ENCODE measurements around the gene MGST1.
A peak's percentile ranks its signal among the peaks of the same experiment; 100 is the strongest.

MGST1 gene, protein sequence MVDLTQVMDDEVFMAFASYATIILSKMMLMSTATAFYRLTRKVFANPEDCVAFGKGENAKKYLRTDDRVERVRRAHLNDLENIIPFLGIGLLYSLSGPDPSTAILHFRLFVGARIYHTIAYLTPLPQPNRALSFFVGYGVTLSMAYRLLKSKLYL

DNA sequence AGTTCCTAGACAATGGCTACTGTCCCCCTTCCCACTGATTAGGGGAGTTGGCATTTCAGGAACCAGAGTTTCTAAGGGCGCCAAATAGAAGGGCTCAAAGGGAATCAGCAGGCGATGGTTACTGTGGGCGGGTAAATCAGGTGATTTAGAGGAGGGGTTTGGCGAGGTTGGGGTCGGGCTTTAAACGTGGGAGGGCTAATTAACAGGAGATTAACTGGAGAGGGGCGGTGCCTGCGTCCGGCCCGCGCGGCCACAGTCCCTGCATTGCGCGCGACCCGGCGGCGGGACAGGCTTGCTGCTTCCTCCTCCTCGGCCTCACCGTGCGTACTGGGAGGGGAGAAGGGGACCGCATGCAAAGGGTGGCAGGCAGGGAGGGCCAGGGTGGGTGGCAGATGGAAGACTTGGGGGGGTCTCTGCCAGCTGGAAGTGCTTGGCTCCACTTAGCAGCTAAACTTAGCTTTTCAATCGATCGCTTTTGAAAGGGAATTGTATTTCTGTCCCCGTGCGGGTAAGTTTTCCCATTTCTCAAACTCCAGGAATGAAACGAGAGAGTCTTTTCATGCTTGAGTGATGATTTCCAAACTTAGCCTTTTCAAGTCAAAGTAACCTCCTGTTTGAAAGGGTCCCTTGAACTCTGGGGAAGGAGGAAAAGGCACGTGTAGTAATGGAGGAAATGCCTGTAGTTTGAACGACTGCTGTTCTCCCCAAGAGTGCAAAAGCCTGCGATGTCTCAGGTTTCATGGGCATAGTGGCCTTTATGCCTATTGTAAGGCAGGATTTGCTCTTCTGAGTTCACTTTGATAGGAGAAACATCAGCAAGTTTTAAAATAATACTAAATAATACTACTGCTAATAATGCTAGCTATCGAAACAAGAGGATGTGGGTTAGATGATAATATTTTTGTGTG lies at the start of gene MGST1:
TSS of gene MGST1 (plus strand) at position 255 of the 908 bp plus-strand sequence. CDS start 6,608 bp downstream, outside the sequence.
- peak; percentile 84 for DNase-seq (ENCODE audit: low read depth)

DNA sequence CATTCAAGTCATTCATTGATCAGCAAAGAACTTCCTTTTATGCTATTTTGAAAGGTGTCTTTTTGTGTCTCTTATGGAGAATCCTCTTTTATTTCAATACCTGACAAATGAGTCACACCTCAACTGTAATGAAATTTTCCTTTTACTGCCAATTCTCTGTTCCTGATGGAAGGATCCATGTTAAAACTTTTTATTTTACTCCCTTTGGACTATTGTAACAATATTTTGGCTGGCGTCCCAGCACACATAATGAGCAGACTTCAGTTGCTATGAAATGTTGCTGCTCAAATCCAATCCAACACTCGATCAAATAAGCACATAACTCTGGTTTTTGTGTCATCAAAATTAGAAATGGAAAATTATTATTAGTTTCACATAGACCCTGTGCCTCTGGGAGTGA lies 48.0 kb upstream of the MGST1 start:
- peak; percentile 14 for DNase-seq (ENCODE audit: low read depth)

DNA sequence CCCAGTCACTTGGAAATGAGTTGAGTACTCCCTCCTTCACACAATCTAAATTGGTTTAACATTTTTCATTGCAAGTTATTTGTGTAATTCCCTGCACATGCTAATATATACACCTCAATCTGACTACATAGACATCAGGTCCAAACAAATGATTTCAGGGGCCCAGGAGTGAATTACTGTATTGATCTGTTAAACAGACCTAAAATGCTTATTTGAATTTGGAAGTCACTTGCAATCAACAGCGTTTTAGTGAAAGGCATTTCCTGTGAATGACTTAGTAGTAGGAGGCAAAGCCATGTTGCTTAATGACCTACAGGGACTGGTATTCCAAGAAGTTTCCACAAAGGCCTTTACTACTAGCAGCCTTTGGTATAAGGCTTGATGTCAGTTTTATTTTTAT lies 47.3 kb upstream of the MGST1 start:
- peak; percentile 51 for DNase-seq (ENCODE audit: low read depth)

DNA sequence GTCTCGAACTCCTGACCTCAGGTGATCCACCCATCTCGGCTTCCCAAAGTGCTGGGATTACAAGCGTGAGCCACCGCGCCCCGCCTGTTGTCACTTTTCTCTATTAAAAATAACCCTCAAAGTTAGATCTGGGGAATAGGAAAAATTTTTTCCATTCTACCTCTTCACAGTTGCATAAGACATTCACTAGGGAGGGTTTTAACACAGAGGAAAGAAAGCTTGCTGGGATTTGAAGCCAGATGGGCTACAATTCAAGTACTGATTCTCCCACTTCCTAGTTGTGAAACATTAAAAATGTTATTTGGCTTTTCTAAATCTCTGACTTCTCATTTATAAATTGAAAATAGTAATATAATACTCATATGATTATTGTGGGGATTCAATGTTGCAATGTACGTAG lies 46.7 kb upstream of the MGST1 start:
- DNase-seq (ENCODE audit: low read depth): peak; percentile 85

DNA sequence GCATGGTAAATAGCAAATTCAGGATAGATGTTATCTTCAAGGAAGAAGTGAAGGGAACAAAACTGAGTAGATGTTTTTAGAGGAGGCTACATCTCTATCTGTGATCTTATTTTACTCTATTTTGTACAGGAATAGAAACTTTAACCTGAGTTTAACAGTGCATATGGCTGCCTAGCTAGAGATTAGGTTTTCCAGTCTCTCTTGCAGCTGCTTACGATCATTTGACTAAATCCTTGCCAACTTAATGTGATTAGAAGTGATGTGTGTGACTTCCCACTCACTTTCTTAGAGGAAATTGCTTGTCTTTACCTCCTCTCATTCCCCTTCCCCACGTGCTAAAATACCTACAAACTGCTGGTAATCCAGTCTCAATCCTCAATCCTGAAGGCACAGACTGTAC lies 43.5 kb upstream of the MGST1 start:
- no peak for DNase-seq (ENCODE audit: low read depth)

DNA sequence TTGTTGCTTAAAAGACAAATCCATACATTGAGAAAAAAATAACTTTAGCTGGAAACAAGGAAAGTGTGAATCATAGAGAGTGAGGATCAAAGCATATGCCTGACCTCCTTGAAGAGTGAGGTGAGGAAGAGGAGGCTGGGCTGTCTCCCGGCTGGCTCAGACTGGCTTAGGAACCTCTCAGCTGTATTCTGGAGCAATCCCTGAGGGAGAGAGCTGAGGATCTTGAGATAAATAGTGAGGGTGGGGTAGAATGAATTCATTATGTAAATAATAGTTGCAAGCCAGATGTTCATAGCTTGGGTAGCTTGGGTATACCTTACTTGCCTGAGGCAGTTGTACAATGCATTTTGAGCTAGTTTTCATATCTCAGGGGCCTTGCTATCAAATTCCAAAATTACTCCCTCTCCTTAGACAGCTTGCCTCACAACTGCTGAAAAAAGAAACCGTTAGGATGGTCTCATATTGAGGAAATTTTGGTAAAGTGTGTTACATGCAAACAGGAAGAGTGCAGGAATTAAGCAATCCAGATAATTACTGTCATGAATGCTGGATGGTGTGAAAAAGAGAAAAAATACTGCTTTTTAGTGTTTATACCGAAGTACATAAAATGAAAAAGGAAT lies 39.5 kb upstream of the MGST1 start:
- DNase-seq (ENCODE audit: low read depth): peak; percentile 34

DNA sequence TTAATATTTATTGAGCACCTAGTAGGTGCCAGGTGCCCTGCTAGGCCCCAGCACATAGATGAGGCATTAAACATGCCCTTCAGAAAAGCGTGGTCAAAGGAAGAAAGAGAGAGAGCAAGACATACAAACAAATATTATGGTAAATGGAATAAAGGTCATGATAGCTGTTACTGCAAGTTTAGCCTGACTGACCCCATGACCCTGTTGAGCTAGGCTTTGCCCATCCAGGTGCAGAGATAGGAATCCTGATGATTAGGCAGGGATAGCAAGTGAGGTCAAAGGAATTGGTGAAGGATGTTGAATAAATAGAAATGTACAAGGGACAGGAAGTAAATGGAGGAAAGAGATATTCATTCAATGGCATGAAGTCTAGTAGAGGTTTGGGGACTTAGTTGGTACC lies 36.5 kb upstream of the MGST1 start:
- DNase-seq (ENCODE audit: low read depth): no peak

DNA sequence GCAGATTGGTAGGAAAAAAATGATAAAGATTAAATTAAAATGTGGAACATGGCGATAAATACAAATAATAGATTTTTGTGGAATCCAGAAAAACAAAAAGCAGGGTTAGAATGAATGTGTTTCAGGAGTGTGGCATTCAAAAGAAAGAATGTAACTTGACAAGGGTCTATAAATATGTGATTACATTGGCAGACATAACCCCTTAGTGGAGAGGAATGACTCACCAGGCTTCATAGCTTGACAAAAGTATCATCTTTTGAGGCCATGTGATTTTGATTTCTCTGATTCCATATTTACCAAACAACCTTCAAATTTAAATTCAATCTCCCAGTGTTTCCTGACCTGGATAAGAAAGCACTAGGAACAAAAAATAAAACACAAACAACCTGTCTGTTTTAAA lies 24.4 kb upstream of the MGST1 start:
- DNase-seq (ENCODE audit: low read depth): peak; percentile 73

DNA sequence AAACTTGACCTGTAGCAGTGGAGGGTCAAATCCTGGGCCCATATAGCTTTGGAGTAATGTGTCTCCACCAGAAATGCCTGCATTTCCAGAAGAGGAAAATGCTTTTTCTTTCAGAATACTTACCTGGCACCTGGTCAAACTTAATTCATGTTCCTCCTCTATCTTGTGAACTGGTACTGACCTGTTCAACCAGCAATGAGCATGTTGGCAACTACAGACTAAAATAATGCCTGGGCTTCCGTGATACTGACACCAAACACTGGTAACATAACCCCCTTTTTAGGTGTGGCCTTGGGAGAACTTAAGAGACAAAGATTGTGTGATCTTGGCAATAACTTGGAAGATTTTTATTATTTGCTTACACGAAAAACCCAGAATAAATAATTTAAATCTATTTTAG lies 23.8 kb upstream of the MGST1 start:
- DNase-seq (ENCODE audit: low read depth): no peak

DNA sequence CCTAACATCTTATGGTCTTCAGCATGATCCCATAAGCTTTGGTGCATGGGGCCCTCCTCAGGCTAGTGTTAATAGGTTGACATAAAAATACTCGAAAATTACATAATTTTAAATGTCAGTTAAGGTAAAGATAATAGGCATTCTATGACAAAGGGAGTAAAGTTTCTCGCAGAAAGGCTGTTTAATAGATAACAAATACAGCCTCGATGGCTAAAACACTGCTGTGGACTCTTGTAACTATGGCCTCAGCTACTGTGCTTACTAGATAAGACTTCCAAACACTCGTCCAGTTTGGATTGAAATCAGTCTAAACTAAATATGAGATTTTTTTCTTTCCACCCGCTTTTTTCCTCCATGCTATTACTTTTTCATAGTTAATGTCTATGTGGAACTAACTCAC lies 23.2 kb upstream of the MGST1 start:
- no peak for DNase-seq (ENCODE audit: low read depth)

DNA sequence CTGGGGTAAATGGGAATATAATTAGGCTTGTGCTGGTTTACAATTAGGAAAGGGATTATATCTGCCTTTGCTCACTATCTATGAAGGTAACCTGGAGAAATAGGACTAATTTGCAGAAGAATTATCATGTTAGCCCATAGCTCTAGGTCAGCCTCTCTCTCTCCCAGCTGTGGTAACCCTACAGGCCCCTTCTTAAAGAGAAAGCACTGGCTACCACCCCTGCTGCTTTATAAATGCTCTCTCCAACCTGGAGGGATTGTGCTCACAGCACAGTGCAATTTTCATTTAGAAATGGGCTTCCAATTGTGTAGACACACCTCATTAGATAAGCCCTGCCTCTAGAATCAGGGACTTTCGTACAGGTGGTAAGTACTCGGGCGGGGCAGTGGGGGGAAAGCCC lies 22.7 kb upstream of the MGST1 start:
- DNase-seq (ENCODE audit: low read depth): no peak

DNA sequence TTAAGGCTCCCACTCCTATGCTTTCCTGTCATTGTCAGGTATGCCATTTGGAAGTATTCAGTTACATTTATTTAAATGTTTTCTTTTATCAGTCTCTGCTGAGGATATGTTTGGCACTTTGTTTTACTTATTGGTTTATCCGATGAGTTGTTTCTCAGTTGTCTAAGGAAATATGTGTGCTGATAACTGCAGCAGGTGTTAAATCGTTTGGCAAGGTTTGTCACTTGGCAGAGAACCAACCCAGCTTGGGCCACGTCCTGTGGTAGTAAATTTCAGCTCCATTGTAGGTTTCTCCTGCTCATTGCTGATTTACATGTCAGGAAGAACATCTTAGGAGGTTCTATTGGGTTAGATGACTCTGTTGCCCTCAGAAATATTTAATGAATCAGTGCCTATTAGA lies 22.0 kb upstream of the MGST1 start:
- no peak for DNase-seq (ENCODE audit: low read depth)

DNA sequence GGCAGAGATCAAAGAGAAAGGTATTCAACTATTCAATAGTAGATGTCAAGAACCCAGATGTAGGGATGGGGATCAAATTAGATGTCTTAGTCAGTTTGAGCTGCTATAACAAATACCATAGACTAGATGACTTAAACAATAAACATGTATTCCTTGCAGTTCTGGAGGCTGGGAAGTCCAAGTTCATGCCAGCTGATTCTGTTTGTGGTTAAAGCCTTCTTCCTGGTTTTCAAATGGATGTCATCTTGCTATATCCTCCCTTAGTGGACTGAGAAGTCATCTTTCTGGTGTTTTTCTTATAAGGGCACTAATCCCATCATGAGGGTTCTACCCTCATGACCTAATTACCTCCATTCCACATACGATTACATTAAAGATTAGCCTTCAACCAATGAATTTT lies 19.5 kb upstream of the MGST1 start:
- DNase-seq (ENCODE audit: low read depth): no peak

DNA sequence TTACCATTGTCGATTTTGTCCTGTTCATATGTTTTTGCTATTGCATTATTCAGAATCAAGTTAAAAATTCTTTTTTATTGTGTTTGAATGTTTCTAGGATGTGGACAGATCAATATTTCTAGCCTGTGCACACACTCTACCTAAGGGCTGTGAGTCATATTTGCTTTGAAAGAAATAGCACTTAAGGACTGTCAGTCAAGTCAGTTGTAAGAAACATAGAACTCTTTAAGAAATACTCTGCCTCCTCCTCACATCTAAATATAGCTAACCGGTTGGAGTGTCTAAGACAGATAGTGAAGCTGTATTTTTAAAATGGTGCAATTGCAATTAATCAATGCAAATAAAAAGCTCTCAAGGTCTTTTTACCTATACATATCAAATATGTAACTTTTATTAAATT lies 17.9 kb upstream of the MGST1 start:
- no peak for DNase-seq (ENCODE audit: low read depth)

DNA sequence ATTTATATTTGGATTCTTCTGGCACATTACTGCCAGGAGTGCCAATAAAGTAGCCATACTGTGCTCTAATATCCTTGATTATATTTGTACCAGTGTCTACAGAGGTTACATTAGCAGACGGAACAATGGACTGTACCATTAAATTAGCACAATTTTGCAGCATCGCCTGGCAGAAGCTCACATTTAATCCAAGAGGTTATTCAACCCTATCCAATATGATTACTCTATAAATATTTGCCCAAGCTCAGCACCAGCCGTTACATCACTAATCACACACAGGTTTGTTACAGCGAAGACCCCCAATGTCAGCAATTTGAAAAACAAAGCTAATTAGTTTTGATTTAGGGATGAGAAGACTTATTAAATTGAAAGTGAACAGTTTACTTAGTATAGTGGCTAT lies 16.9 kb upstream of the MGST1 start:
- no peak for DNase-seq (ENCODE audit: low read depth)

DNA sequence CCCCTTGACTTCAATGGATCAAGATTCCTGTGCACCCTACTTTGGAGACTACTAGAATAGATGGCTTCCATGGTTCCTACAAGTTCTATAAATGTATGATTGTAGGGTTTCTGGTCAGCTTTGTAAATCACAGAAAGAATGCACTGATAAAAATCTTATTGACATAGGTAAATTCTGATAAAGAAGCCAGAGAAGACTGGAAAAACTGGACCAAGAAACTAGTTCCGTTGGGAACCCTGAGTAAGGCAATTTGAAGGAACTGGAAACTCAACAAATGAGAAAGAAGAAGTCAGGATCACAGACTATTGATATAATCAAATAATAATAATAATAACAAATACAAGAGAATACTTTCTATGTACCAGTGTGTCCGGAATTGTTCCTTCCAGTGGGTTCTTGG lies 15.4 kb upstream of the MGST1 start:
- no peak for DNase-seq (ENCODE audit: low read depth)

DNA sequence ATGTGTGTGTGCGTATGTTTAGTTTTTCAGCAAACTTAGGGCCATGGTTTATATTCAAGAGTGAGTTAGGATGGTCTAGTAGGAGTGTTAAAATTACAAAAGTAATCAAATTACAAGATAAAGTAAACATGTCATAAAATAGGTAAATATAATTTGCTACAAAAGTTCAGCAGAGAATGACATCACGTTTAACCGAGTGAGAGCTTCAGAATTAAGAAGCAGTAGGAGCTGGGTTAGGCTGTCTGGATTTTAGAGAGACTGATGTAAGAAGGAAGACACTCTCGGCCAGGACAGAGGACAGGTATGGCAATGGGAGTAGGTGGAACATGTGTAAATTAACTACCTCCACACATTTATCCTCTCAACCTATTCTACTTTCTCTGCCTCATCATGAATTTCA lies 11.6 kb upstream of the MGST1 start:
- DNase-seq (ENCODE audit: low read depth): no peak

DNA sequence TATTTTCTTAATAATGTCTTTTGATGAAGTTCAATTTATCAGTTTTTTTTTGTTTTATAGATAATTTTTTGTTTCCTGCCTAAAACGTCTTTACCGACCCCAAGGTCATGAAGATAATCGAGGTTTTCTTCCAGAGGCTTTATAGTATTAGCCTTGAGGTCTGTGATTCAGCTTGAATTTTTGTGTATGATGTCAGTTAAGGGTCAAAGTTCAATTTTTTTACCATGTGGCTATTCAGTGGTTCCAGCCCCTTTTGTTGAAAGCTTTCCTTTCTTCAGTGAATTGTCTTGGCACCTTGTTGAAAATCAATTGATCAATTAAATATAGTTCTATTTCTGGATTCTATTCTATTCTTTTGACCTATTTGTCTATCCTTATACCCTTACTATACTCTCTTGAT lies 3.2 kb upstream of the MGST1 start:
- DNase-seq (ENCODE audit: low read depth): no peak

DNA sequence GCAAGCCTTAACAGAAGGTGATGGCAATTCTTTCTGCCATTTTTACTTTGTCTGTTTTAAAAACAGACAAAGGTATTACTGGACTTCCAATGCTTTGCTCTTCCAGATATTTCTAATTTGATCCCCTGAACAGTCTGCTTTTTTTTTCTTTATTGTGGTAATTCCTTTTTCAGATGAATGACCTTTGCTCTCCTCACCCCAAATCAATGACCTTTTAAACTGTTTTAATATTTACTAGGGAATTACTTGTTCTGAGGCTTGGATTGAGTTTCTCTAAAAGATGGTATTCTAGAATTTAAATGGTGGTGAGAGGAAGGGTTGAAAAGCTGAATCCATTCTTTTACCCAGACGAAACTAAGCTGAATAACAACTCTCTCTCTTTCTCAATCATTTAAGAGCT lies 2.3 kb upstream of the MGST1 start:
- no peak for DNase-seq (ENCODE audit: low read depth)

DNA sequence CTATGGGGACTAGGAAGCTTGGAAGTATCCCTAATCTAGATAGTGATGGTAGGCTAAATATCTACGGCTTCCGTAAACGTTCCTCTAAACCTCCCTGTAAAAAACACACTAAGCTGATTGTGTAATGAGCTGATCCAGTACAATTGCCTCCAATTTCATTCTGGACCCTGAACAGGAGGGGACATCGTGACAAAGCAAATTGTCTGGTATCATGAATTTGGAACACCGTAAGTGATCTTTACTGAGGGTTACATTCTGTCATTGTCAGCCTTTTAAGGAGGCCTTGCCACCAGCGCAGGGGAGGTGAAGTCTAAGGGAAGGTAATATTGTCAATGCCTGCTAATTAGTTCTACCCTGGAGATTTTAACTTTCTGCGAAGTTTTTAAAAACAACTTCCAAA lies 487 bp upstream of the MGST1 start:
- DNase-seq (ENCODE audit: low read depth): no peak

DNA sequence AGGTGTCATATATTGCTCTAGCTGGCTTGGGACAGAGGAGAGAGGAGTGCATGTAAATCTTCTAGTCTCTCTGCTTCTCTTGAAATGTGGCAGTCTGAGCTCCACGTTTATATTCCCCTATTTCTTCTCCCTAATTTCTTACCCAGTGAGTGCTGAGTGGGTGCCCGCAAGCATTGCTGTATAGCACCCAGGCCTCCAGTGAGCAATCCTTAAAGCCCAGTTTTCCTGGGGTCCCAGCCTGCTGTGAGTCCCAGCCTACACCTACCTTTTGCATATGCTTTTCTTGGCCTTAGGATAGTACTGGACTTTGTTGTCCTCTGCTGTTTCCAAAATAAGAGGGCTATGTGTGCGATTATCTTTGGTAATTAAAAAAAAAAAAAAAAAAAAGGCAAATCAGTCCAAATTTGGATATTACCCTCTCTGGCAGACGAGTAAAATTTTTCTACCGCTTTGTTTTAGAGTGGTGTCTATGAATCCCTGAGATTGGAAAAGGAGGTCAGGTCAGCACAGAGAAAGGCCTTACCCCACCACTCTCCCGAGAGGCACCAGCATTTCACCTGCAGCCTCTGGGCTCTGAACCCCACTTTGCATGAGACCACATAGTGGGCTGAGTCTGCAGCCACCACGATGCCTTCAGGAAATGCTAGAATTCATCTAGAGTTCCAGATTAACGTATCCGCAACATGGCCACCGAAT lies 1.1 kb downstream of the MGST1 start:
- DNase-seq (ENCODE audit: low read depth): no peak

DNA sequence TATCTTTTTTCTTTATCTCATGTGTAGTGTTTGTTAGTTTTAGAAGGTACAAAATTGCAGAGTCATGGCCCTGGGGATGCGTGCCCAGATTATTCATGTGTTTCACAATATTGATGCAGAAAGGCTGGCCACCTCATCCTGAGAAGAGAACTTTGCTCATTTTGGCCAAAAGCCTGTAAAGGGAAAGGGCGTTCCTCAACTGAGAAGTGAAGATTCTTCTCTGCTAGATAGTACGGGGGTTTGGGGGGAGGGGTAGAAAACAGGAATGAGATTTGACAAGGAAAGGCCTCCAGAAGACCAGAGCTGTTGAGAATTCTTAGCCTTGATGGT lies 1.7 kb downstream of the MGST1 start:
- peak; percentile 96 for DNase-seq (ENCODE audit: low read depth)

DNA sequence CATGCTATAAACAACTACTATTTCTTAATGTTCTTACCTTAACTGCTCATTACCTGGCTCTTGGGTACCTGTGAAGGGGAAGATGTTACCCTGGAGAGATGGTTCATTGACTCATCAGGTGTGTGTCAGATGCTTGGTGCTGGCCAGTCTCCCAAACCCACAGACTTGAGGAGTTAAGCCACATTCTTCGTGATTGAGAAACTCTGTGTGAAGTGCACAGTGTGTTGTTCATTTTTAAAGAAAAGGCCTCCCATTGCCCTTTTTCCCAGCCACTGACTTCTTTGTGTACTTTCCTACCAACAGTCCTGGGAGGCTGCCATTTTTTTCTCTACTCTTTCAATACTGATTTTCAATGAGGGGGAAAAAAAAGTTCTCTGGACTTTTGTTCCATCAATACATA lies 3.2 kb downstream of the MGST1 start:
- DNase-seq (ENCODE audit: low read depth): peak; percentile 95

All from fibroblast of gingiva (primary cell).